ENCODE results near the gene RFX5. TPM values are rescaled to one million over a fixed set of nuclear protein-coding genes. Genes with fewer than 3 reads are reported as not detected.
A peak's percentile ranks its signal among the peaks of the same experiment; 100 is the strongest.

The RFX5 gene
- total RNA-seq, 1 donor from 2014 or later = 262 TPM

GRCh38 chr1:151346082-151346768, 827 bp downstream of the RFX5 start:
- POLR2A ChIA-PET = interaction anchor here (0.6 to 5.5 kb wide), 13 partner anchors 11 to 157 kb away, joined by 3 to 61 read pairs (median 4); partner anchors contain the start of genes PI4KB, PSMB4, PSMD4 and VPS72
- TF ChIP-seq, protein P1, sequence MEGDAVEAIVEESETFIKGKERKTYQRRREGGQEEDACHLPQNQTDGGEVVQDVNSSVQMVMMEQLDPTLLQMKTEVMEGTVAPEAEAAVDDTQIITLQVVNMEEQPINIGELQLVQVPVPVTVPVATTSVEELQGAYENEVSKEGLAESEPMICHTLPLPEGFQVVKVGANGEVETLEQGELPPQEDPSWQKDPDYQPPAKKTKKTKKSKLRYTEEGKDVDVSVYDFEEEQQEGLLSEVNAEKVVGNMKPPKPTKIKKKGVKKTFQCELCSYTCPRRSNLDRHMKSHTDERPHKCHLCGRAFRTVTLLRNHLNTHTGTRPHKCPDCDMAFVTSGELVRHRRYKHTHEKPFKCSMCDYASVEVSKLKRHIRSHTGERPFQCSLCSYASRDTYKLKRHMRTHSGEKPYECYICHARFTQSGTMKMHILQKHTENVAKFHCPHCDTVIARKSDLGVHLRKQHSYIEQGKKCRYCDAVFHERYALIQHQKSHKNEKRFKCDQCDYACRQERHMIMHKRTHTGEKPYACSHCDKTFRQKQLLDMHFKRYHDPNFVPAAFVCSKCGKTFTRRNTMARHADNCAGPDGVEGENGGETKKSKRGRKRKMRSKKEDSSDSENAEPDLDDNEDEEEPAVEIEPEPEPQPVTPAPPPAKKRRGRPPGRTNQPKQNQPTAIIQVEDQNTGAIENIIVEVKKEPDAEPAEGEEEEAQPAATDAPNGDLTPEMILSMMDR (IDR thresholded peaks at IDR 0.05) = no peak
- Mint-ChIP-seq H3K36me3 (ENCODE audit: low read depth) (peaks cover 58% of the 10 kb centered on the region), H3K9me3 (no peaks in the 10 kb centered on the region), H3K4me3 (peak overlapping the region; percentile 98), H3K27me3 (no peaks in the 10 kb centered on the region), H3K27ac (peak overlapping the region; percentile 100), H3K4me1 (peaks cover 59% of the 10 kb centered on the region)
- DNase-seq (no peak), ATAC-seq (ENCODE audit: low read depth) (no peak)
- CTCF ChIA-PET = no interaction called here
- intact Hi-C loops (cut with micrococcal nuclease) = loop anchor here (2.0 to 10.0 kb wide), 6 partner anchors 91 to 1024 kb away; partner anchors contain the start of genes ENSA, PIP5K1A, POGZ and PRPF3

DNA sequence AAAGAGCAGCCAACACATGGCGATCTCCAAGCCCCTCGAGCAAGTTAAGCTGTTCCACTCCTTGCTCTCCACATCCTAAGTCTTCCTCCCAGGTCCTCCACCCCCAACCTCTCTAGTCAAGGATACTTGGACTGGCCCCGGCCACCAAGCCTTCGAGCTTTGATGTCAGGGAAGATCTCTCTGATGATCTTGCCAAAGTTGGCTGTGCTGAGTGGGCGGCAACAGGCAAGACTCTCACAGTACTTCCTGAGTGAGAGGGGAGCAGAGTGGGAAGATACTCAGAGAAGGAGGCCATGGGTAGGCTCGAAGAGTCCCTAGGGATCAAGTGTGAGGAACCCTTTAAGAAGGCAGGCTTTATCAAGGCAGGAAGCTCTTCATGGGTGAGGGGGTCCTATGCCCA, 2.8 kb downstream of the RFX5 start:
- POLR2A ChIA-PET = interaction anchor here (0.6 to 2.6 kb wide), 6 partner anchors 10 to 62 kb away, joined by 3 to 26 read pairs (median 4); partner anchors contain the start of genes PI4KB, PSMB4 and ZNF687
- TF ChIP-seq, protein P1 (IDR thresholded peaks at IDR 0.05) = no peak
- intact Hi-C loops (cut with micrococcal nuclease) = loop anchor here (10.0 kb wide), 2 partner anchors 89 to 719 kb away; partner anchors contain the start of genes ENSA and PSMD4
- peak overlapping the region; percentile 100 for H3K27ac Mint-ChIP-seq
- ATAC-seq (ENCODE audit: low read depth) (no peak), DNase-seq (no peak)
- CTCF ChIA-PET = interaction anchor here (1.0 to 1.7 kb wide), 2 partner anchors 18 to 43 kb away, joined by 3 to 5 read pairs; no protein-coding TSS in a partner anchor
- no peaks in the 10 kb centered on the region for H3K27me3 Mint-ChIP-seq
- no peaks in the 10 kb centered on the region for H3K9me3 Mint-ChIP-seq
- peak overlapping the region; percentile 48 for H3K4me3 Mint-ChIP-seq
- H3K4me1 Mint-ChIP-seq = peaks cover 70% of the 10 kb centered on the region
- H3K36me3 Mint-ChIP-seq (ENCODE audit: low read depth) = peaks cover 70% of the 10 kb centered on the region

DNA sequence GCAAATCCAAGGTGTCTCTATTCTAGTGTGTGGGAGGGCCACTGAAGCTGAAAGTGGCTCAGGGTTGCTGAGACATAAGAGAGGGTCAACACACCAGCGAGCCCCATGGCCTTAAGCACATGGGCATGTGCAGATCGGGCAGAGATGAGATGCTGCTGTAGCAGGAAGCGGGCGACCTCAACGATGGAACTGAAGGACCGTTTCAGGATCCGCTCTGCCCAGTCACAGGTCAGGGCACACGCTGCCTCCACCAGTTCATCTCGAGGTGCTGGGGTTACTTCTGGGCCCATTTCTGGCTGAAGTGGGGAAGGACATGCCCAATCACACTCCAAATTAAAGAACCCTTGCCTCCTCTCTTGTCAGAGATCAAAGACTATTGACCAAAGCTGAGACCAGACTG, 3.5 kb downstream of the RFX5 start:
- ChIA-PET CTCF (interaction anchor here (0.9 to 1.7 kb wide), 3 partner anchors 10 to 43 kb away, joined by 3 to 5 read pairs (median 3); no protein-coding TSS in a partner anchor), POLR2A (interaction anchor here (0.6 to 4.8 kb wide), 5 partner anchors 10 to 60 kb away, joined by 3 to 37 read pairs (median 4); partner anchors contain the start of genes PI4KB and PSMB4)
- H3K9me3 Mint-ChIP-seq = no peaks in the 10 kb centered on the region
- intact Hi-C loops (cut with micrococcal nuclease) = loop anchor here (10.0 kb wide), 2 partner anchors 89 to 719 kb away; partner anchors contain the start of genes ENSA and PSMD4
- H3K36me3 Mint-ChIP-seq (ENCODE audit: low read depth) = peaks cover 72% of the 10 kb centered on the region
- peak overlapping the region; percentile 48 for H3K4me3 Mint-ChIP-seq
- no peak for ATAC-seq (ENCODE audit: low read depth)
- peak overlapping the region; percentile 100 for H3K27ac Mint-ChIP-seq
- peaks cover 70% of the 10 kb centered on the region for H3K4me1 Mint-ChIP-seq
- TF ChIP-seq, protein P1 (IDR thresholded peaks at IDR 0.05) = no peak
- no peaks in the 10 kb centered on the region for H3K27me3 Mint-ChIP-seq
- DNase-seq = no peak

GRCh38 chr1:151342569-151342968, 4.5 kb downstream of the RFX5 start:
- H3K4me1 Mint-ChIP-seq = peaks cover 61% of the 10 kb centered on the region
- no peaks in the 10 kb centered on the region for H3K9me3 Mint-ChIP-seq
- H3K4me3 Mint-ChIP-seq = no peak overlapping the region
- TF ChIP-seq, protein P1 (IDR thresholded peaks at IDR 0.05) = no peak
- ATAC-seq (ENCODE audit: low read depth) (no peak), DNase-seq (no peak)
- H3K27me3 Mint-ChIP-seq = no peaks in the 10 kb centered on the region
- POLR2A ChIA-PET = interaction anchor here (0.6 to 4.8 kb wide), 4 partner anchors 9 to 56 kb away, joined by 3 to 37 read pairs (median 4); partner anchors contain the start of genes PI4KB and PSMB4
- CTCF ChIA-PET = interaction anchor here (0.9 to 4.0 kb wide), 3 partner anchors 11 to 42 kb away, joined by 3 to 51 read pairs (median 5); no protein-coding TSS in a partner anchor
- peaks cover 75% of the 10 kb centered on the region for H3K36me3 Mint-ChIP-seq (ENCODE audit: low read depth)
- intact Hi-C loops (cut with micrococcal nuclease) = loop anchor here (10.0 kb wide), 2 partner anchors 88 to 718 kb away; partner anchors contain the start of genes ENSA and PSMD4
- H3K27ac Mint-ChIP-seq = peak overlapping the region; percentile 100

All from activated B cell treated with CpG ODN at 0.5 μM for 24 hours (primary cell).